H7 (cell line): Measurements from ENCODE around the gene THRB. TPM values are rescaled to one million over a fixed set of nuclear protein-coding genes. Genes with fewer than 3 reads are reported as not detected.
A peak's percentile ranks its signal among the peaks of the same experiment; 100 is the strongest.

Source experiments
- DNase-seq: peaks from one replicate; pipeline ENCODE4 v3.0.0; 2012
- H3K27me3 ChIP-seq: 2 replicates; pipeline ENCODE4 v1.6.0; 2011; ENCODE audit warnings: mild to moderate bottlenecking, low read length; ENCODE audit not compliant: control insufficient read depth, insufficient read depth
- H3K36me3 ChIP-seq: replicated peaks from 2 replicates; pipeline ENCODE4 v1.5.1; 2011; ENCODE audit warnings: low read length; ENCODE audit not compliant: control insufficient read depth, insufficient read depth
- H3K4me3 ChIP-seq: 2 replicates; pipeline ENCODE4 v1.5.1; 2011; ENCODE audit warnings: low read depth, mild to moderate bottlenecking, control low read depth, low read length, moderate library complexity; ENCODE audit not compliant: insufficient read depth
- total RNA-seq: library from RNA; depleted of rRNA; stranded (reverse); fragments of >200 nt; shearing (Covaris generic); gene quantifications from 2 replicates; pipeline ENCODE4 v1.2.3, GENCODE V29; 2014

Gene THRB
- total RNA-seq, 1 experiment from 2014 or later = 1.0 TPM

- Histone ChIP-seq H3K27me3 (no peaks in the 10 kb centered on the region), H3K36me3 (no peaks in the 10 kb centered on the region), H3K4me3 (no peak overlapping the region)
- no peak for DNase-seq
Measured at GRCh38 chr3:24318677-24319287, 175.9 kb downstream of the THRB start.

DNA sequence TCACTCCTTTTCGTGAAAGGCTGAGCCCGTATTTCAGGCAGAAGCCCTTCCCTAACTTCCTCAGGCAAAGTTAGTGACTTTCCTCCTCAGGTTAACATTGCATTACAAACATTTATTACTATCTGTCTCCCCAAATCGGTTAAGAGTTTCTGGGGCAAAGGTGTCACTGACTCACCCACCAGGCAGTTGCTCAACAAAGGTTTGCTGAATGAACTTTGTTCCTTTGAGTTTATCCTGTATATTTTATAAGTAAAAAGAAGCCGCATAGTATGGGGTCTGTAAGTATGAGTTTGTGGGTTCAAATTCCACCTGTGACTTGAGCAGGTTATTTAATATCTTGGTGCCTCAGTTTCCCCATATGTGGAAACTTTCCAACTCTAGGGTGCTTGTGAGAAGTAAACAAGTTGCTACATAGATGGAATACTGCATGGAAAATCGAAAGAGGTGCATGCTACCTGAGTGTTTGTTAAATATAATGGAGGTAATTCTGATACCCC, 177.7 kb downstream of the THRB start:
- DNase-seq = no peak
- Histone ChIP-seq H3K36me3 (no peaks in the 10 kb centered on the region), H3K4me3 (no peak overlapping the region), H3K27me3 (no peaks in the 10 kb centered on the region)

DNA sequence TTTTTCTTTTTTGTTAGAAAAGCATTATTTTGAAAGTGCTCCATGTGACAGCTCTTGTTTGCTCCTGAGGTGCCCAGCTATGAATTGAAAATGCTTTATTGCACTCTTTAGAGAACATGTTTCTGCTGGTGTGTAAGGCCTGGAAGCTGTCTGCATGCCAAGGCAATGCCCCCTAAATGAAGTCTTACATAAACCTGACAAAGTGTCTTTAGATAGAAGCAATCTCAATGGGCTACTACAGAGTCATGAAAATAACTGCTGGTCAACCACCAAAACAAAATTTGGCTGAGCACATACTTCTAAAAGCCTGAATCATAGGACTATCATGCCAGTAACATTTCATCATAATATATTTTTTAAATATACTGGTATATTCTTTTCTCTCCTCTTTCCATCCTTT, 178.7 kb downstream of the THRB start:
- Histone ChIP-seq H3K36me3 (no peaks in the 10 kb centered on the region; the same call in 1 of the 2 replicates), H3K27me3 (no peaks in the 10 kb centered on the region), H3K4me3 (no peak overlapping the region)
- no peak for DNase-seq

DNA sequence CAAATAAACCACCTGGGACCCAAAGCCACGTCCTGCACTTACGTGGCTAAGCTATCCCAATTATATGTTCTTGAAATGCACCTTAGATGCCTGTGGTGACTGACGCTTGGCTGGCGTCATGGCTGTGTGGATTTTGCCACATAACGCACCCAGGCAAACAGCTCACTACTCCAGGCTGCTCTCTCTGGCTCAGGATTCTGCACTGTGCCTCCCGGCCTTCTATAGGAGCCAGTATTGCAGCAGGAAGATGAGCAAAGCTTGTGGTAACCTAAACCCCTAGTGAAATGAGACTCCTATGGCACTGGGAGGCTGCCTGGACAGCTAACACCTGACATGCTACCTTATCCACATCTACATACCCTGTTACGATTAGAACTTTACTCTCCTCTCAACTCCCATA, 179.3 kb downstream of the THRB start:
- Histone ChIP-seq H3K27me3 (no peaks in the 10 kb centered on the region), H3K36me3 (no peaks in the 10 kb centered on the region; the same call in 1 of the 2 replicates), H3K4me3 (no peak overlapping the region)
- no peak for DNase-seq

GRCh38 chr3:24311881-24312280, 182.8 kb downstream of the THRB start:
- H3K36me3 ChIP-seq = no peaks in the 10 kb centered on the region; the same call in 1 of the 2 replicates
- no peak for DNase-seq
- H3K27me3 ChIP-seq = no peaks in the 10 kb centered on the region
- no peak overlapping the region for H3K4me3 ChIP-seq

DNA sequence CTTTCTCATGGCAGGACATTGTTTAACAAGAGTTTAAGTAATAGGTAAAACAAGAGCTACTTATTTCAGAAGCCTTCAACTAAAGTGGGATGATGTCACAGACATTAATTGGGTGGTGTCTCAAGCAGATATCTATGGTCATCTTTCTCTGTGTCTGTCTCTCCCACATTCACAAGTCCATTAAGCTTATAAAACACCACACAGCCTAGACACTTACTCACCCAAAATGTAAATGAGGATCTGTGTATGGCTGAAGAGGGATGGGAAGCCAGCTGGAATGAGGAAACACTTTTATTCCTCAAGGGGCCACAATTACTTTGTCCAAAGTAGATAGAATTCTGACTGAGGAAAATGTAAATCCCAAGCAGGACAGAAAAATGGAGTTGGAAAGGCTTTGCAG, 183.8 kb downstream of the THRB start:
- no peaks in the 10 kb centered on the region; the same call in 1 of the 2 replicates for H3K36me3 ChIP-seq

DNA sequence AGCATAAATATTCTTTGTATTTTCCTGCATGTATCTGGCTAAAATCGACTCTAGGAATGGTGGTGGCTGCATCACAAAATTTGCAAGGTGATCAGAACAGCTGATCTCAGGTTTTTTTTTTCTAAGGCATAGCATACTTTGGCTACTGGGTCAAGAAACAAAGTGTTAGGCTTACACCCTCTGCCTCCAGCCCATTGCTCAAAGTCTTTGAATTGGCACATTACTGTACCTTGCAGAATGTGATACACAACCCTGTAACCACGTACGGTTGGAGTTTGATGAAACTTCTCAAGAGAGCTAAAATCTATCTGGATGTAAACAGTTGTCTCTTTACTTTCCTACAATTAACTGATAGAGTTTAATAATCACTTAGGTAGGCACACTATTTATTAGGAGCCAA, 188.1 kb downstream of the THRB start:
- H3K27me3 ChIP-seq = no peaks in the 10 kb centered on the region
- no peak for DNase-seq
- H3K36me3 ChIP-seq = no peaks in the 10 kb centered on the region
- H3K4me3 ChIP-seq = no peak overlapping the region

More for the DNA sequence above, 183.8 kb downstream of the THRB start:
- DNase-seq = no peak
- Histone ChIP-seq H3K27me3 (no peaks in the 10 kb centered on the region), H3K4me3 (no peak overlapping the region)

DNA sequence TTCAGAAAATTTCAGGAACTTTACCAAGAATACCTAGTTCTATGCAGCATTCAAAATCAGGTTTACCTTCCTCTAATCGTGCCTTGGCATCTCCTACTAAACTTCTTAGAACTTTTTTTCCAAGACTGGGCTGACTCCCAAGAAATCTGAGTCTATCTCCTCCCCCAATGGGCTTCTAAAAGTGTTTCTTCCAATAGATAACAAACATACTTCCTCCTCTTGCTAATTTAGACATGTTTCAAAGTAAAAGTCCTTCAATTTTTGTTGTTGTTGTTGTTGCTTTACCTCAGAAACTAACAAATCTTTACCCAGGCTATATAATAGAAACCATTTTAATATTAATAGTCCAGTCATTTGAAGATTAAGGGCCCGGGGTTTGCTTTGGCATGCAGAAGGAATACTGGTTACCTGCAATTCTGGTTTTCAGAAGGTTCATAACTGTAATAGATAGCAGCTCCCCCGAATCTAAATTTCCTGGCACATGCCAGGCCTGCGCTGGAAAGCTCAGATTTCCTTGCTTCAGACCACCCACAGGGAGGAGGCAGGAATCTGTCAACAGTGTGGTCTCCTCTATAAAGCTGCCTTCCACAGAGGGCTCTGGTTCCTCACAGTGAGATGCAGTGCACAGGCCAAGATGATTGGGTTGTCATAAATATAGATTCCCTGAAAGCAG, 188.7 kb downstream of the THRB start:
- Histone ChIP-seq H3K4me3 (no peak overlapping the region), H3K36me3 (no peaks in the 10 kb centered on the region), H3K27me3 (no peaks in the 10 kb centered on the region)
- DNase-seq = peak; percentile 43

- DNase-seq = no peak
- H3K36me3 ChIP-seq = no peaks in the 10 kb centered on the region
Measured at GRCh38 chr3:24303057-24303754, 191.4 kb downstream of the THRB start.

DNA sequence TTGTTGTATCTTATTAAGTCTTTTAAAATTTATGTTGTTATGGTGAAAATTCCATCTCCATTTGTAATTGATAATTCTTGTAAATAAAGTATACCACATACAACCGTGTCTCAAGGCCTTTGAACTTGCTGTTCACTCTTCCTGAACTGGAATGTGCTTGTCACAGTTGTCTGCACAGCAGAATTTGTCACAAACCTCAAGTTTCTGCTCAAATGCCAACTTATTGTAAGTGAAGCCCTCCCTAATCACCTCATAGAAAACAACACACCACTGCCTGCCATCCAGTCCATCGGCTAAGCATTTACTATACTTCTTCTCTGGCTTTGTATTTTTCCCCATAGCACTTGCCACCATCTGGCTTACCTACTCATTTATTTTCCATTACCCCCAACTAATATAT, 192.3 kb downstream of the THRB start:
- H3K4me3 ChIP-seq = no peak overlapping the region
- no peak for DNase-seq
- no peaks in the 10 kb centered on the region for H3K36me3 ChIP-seq
- no peaks in the 10 kb centered on the region for H3K27me3 ChIP-seq

More at GRCh38 chr3:24303057-24303754, 191.4 kb downstream of the THRB start:
- Histone ChIP-seq H3K27me3 (no peaks in the 10 kb centered on the region), H3K4me3 (no peak overlapping the region)

DNA sequence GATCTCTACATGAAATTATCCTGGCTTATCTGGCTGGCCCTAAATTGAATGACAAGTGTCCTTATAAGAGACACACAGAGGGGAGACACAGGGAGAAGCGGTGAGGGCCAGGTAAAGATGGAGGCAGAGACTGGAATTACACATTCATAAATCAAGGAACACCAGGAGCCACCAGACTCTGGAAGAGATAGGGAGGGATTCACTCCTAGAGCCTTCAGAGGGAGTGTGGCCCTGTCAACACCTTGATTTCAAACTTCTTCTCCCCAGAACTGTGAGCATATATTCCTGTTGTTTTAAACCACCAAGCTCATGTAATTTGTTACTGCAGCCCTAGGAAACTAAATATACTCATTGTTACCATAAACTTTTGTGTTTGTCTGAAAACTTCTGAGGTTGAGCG, 193.7 kb downstream of the THRB start:
- Histone ChIP-seq H3K36me3 (no peaks in the 10 kb centered on the region), H3K4me3 (no peak overlapping the region), H3K27me3 (no peaks in the 10 kb centered on the region)
- no peak for DNase-seq

- Histone ChIP-seq H3K36me3 (no peaks in the 10 kb centered on the region), H3K27me3 (no peaks in the 10 kb centered on the region), H3K4me3 (no peak overlapping the region)
- DNase-seq = no peak
Measured at GRCh38 chr3:24299806-24300626, 194.6 kb downstream of the THRB start.

- Histone ChIP-seq H3K4me3 (no peak overlapping the region), H3K27me3 (no peaks in the 10 kb centered on the region), H3K36me3 (no peaks in the 10 kb centered on the region)
- DNase-seq = no peak
Measured at GRCh38 chr3:24299246-24299805, 195.3 kb downstream of the THRB start.
